HepG2 (cell line): ENCODE measurements around the gene CRYAA. TPM values are rescaled to one million over a fixed set of nuclear protein-coding genes. Genes with fewer than 3 reads are reported as not detected.

Experiments
- ARNT2 ChIP-seq: sonication (generic); formaldehyde crosslinking; IDR thresholded peaks from 2 replicates; pipeline ENCODE4 v1.8.0; 2022; ENCODE audit warnings: mild to moderate bottlenecking, low read depth, missing genetic modification reagents, moderate library complexity
- HOXA5 ChIP-seq: sonication (generic); formaldehyde crosslinking; IDR thresholded peaks from 2 replicates; pipeline ENCODE4 v1.4.0; 2020; ENCODE audit warnings: missing genetic modification reagents
- NFIB ChIP-seq: sonication (generic); formaldehyde crosslinking; IDR thresholded peaks from 2 replicates; pipeline ENCODE4 v1.9.0; 2021; ENCODE audit warnings: missing genetic modification reagents, mild to moderate bottlenecking, borderline replicate concordance
- NFKBIZ ChIP-seq: IDR thresholded peaks from 2 replicates; pipeline ENCODE4 v1.6.1; 2018; ENCODE audit warnings: missing genetic modification reagents, missing compliant biosample characterization
- SMAD1 ChIP-seq: sonication (generic); formaldehyde crosslinking; IDR thresholded peaks from 2 replicates; pipeline ENCODE4 v1.4.0; 2020; ENCODE audit warnings: missing genetic modification reagents, low read depth, mild to moderate bottlenecking, borderline replicate concordance
- SYNCRIP ChIP-seq: fragments of 200-400 bp; formaldehyde crosslinking; IDR thresholded peaks from 2 replicates; pipeline ENCODE4 v1.6.1; 2018; ENCODE audit warnings: mild to moderate bottlenecking, low read depth, low read length; ENCODE audit not compliant: insufficient read depth
- TCF7 ChIP-seq: sonication (generic); IDR thresholded peaks from 2 replicates; pipeline ENCODE4 v1.6.1; 2016; ENCODE audit warnings: antibody characterized with exemption, low read depth
- YEATS2 ChIP-seq: sonication (generic); formaldehyde crosslinking; IDR thresholded peaks from 2 replicates; pipeline ENCODE4 v1.4.0; 2020; ENCODE audit warnings: missing genetic modification reagents, borderline replicate concordance
- ZBTB20 ChIP-seq: sonication (generic); formaldehyde crosslinking; IDR thresholded peaks from 2 replicates; pipeline ENCODE4 v1.8.1; 2023; ENCODE audit warnings: missing genetic modification reagents, low read depth, mild to moderate bottlenecking, borderline replicate concordance
- ZFY ChIP-seq: sonication (generic); formaldehyde crosslinking; IDR thresholded peaks from 2 replicates; pipeline ENCODE4 v1.4.0; 2020; ENCODE audit warnings: missing genetic modification reagents
- ZHX2 ChIP-seq, 2 experiments: sonication (generic) in 1 of 2; formaldehyde crosslinking in 1 of 2; IDR thresholded peaks; 2 replicates each; pipeline versions ENCODE4 v1.6.1 to v1.9.0; 2014 to 2022; ENCODE audit warnings: antibody characterized with exemption in 1 of 2, borderline replicate concordance in 1 of 2, inconsistent platforms in 1 of 2, low read depth in 1 of 2, missing genetic modification reagents in 1 of 2
- ZNF12 ChIP-seq: sonication (generic); formaldehyde crosslinking; IDR thresholded peaks from 2 replicates; pipeline ENCODE4 v1.5.0; 2020; ENCODE audit warnings: missing genetic modification reagents
- ZNF143 ChIP-seq: sonication (generic); formaldehyde crosslinking; IDR thresholded peaks from 2 replicates; pipeline ENCODE4 v1.4.0; 2020; ENCODE audit warnings: missing genetic modification reagents
- ZNF33B ChIP-seq: sonication (generic); formaldehyde crosslinking; IDR thresholded peaks from 2 replicates; pipeline ENCODE4 v1.5.1; 2020; ENCODE audit warnings: mild to moderate bottlenecking, missing genetic modification reagents
- ZNF350 ChIP-seq: sonication (generic); formaldehyde crosslinking; IDR thresholded peaks from 2 replicates; pipeline ENCODE4 v1.4.0; 2020; ENCODE audit warnings: mild to moderate bottlenecking, low read depth, missing genetic modification reagents, borderline replicate concordance
- ZNF550 ChIP-seq: sonication (generic); formaldehyde crosslinking; IDR thresholded peaks from 2 replicates; pipeline ENCODE4 v1.4.0; 2020; ENCODE audit warnings: mild to moderate bottlenecking, missing genetic modification reagents, borderline replicate concordance
- polyA plus RNA-seq, 8 experiments: library from polyadenylated mRNA; depleted of rRNA in 3 of 8; stranded (reverse) in 7 of 8; unstranded in 1 of 8; fragments of >200 nt; fragmentation: Illumina TruSeq in 4 of 8; extraction: Trizol in 4 of 8; gene quantifications; 2 replicates each; pipeline versions ENCODE4 v1.2.1 to v1.2.3, GENCODE V29; 2011 to 2016; ENCODE audit warnings: low read depth in 4 of 8, missing spikeins in 1 of 8, mixed read lengths in 1 of 8; ENCODE audit not compliant: insufficient read depth in 1 of 8
- total RNA-seq, 5 experiments: library from RNA; depleted of rRNA; stranded (reverse); fragments of >200 nt; fragmentation: Illumina TruSeq; extraction: Trizol; gene quantifications; 2 replicates each; pipeline ENCODE4 v1.2.3, GENCODE V29; 2016; ENCODE audit warnings: low read depth in 1 of 5
- TF ChIP-seq, protein P1 (sequence below): sonication (generic); formaldehyde crosslinking; IDR thresholded peaks from 2 replicates; pipeline ENCODE4 v1.8.0; 2022; ENCODE audit warnings: low read depth, missing genetic modification reagents
- TF ChIP-seq, protein P2 (sequence below), 2 experiments: fragments of 450-650 bp in 1 of 2; sonication (generic) in 1 of 2; formaldehyde crosslinking; IDR thresholded peaks; 2 replicates each; pipeline versions ENCODE4 v1.5.0 to v1.8.0; 2020 to 2022; ENCODE audit warnings: mild to moderate bottlenecking in 1 of 2, missing genetic modification reagents in 1 of 2
- TF ChIP-seq, protein P3 (sequence below): sonication (generic); formaldehyde crosslinking; IDR thresholded peaks from 2 replicates; pipeline ENCODE4 v1.4.0; 2020; ENCODE audit warnings: missing genetic modification reagents

Gene CRYAA
- total and polyA plus RNA-seq, 2 of the 13 experiments (the other 11 are each of a cell fraction or from before 2014, with no cell fraction given): 5.6 to 8.6 TPM

DNA sequence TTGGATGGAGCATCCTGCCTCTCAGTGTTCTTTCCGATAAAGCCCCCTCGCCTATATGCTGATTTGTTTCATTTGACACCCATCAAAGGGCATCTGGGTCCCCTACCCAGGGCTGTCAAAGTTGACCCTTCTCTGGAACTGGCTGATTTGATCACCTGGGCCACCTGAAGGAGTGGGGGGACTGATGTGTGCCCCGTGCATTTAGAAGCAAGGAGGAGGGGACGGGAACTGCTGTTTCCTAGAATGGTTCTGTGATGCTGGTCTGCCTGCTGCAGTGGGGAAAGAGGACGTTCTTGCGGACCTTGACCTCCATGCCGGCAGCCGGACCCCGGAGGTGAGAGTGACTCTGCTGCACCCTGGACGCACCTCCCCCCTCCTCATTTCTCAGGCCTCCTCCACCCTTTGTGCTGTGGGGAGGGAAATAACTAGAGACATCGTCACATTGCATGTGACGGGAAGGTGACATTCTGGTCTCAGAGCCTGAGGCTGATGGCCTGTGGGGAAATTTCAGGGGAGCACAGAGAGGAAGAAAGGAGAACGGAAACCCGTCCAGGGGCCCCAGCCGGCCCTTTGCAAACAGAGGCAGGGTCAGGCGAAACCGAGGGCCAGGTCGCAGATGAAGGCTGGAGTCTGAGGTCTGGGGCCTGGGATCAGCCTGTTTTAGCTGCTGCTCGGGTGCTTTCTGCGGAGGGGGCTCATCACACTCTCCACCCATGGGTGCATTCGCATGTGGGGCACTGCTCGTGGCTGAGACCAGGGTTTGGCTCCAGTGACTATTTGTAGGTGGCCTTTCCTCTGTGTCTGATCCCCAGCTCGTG is 25.7 kb downstream of the CRYAA start (continued):
- TF ChIP-seq, protein P1, sequence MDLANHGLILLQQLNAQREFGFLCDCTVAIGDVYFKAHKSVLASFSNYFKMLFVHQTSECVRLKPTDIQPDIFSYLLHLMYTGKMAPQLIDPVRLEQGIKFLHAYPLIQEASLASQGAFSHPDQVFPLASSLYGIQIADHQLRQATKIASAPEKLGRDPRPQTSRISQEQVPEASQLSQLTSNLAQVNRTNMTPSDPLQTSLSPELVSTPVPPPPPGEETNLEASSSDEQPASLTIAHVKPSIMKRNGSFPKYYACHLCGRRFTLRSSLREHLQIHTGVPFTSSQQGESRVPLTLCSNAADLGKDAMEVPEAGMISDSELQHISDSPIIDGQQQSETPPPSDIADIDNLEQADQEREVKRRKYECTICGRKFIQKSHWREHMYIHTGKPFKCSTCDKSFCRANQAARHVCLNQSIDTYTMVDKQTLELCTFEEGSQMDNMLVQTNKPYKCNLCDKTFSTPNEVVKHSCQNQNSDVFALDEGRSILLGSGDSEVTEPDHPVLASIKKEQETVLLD: no peak
- peak; percentile 35; the same call in 1 of the 2 replicates for TF ChIP-seq ZFY (CRISPR knock-in tag)
- TF ChIP-seq ZBTB20 (CRISPR knock-in tag): no peak
- no peak for TF ChIP-seq ZNF33B (CRISPR knock-in tag)
- no peak for TF ChIP-seq ZNF550 (CRISPR knock-in tag)
- 0 out of 2 replicates have a peak, but pooled peaks have one; percentile 32 for TF ChIP-seq ZHX2 (IDR thresholded peaks at IDR 0.05; ENCODE audit: low read depth)
- TF ChIP-seq ZHX2 (CRISPR knock-in tag; IDR thresholded peaks at IDR 0.05; ENCODE audit: borderline replicate concordance): no peak
- TF ChIP-seq, protein P2, sequence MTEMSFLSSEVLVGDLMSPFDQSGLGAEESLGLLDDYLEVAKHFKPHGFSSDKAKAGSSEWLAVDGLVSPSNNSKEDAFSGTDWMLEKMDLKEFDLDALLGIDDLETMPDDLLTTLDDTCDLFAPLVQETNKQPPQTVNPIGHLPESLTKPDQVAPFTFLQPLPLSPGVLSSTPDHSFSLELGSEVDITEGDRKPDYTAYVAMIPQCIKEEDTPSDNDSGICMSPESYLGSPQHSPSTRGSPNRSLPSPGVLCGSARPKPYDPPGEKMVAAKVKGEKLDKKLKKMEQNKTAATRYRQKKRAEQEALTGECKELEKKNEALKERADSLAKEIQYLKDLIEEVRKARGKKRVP (CRISPR knock-in tag; IDR thresholded peaks at IDR 0.05): no peak
- TF ChIP-seq TCF7: no peak
- TF ChIP-seq YEATS2 (CRISPR knock-in tag): no peak; the same call in 1 of the 2 replicates
- no peak for TF ChIP-seq ARNT2 (CRISPR knock-in tag)
- no peak for TF ChIP-seq HOXA5 (CRISPR knock-in tag)
- no peak for TF ChIP-seq NFKBIZ (CRISPR knock-in tag)
- TF ChIP-seq SMAD1: peak; percentile 32; the same call in 1 of the 2 replicates
- no peak for TF ChIP-seq NFIB (CRISPR knock-in tag)
- TF ChIP-seq SYNCRIP: no peak
- no peak for TF ChIP-seq ZNF143 (CRISPR knock-in tag)
- TF ChIP-seq ZNF350 (CRISPR knock-in tag): peak; percentile 71; the same call in 1 of the 2 replicates
- TF ChIP-seq ZNF12 (CRISPR knock-in tag): 0 out of 2 replicates have a peak, but pooled peaks have one; percentile 27
- TF ChIP-seq, protein P3, sequence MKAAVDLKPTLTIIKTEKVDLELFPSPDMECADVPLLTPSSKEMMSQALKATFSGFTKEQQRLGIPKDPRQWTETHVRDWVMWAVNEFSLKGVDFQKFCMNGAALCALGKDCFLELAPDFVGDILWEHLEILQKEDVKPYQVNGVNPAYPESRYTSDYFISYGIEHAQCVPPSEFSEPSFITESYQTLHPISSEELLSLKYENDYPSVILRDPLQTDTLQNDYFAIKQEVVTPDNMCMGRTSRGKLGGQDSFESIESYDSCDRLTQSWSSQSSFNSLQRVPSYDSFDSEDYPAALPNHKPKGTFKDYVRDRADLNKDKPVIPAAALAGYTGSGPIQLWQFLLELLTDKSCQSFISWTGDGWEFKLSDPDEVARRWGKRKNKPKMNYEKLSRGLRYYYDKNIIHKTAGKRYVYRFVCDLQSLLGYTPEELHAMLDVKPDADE (CRISPR knock-in tag): no peak
